HL-60 (cell line): ENCODE data around the gene KIF14.

ENCODE experiments used
- CTCF ChIP-seq: IDR thresholded peaks from one replicate; pipeline ENCODE4 v1.5.1; 2011; ENCODE audit warnings: low read length, control low read depth, inconsistent platforms; ENCODE audit not compliant: insufficient read depth
- POLR2AphosphoS5 ChIP-seq: IDR thresholded peaks from 2 replicates; pipeline ENCODE4 v1.6.1; 2012; ENCODE audit warnings: low read depth
- REST ChIP-seq: IDR thresholded peaks from 2 replicates; pipeline ENCODE4 v1.6.1; 2012; ENCODE audit warnings: low read depth; ENCODE audit not compliant: insufficient replicate concordance
- SPI1 ChIP-seq: IDR thresholded peaks from 2 replicates; pipeline ENCODE4 v1.6.1; 2012; ENCODE audit warnings: low read depth, mild to moderate bottlenecking, borderline replicate concordance

- no peak for TF ChIP-seq POLR2AphosphoS5
- no peak for TF ChIP-seq CTCF
- no peak for TF ChIP-seq REST
- no peak for TF ChIP-seq SPI1
Observed at GRCh38 chr1:200634261-200635122, 13.9 kb upstream of the KIF14 start.
